Esophagus muscularis mucosa (tissue), 4 donors: Measurements from ENCODE around the gene RAB11A.

Source experiments
- EP300 ChIP-seq: sonication (generic); formaldehyde crosslinking; IDR thresholded peaks from one replicate; pipeline ENCODE4 v1.6.1; 2017; ENCODE audit warnings: antibody characterized with exemption
- POLR2A ChIP-seq: fragments of 450-650 bp; IDR thresholded peaks from one replicate; pipeline ENCODE4 v1.6.1; 2017; ENCODE audit warnings: antibody characterized with exemption, moderate library complexity, mild to moderate bottlenecking, low read depth
- TF ChIP-seq, protein P1 (sequence below), 3 experiments: fragments of 200-600 bp in 2 of 3; fragments of 450-650 bp in 1 of 3; sonication (generic) in 2 of 3; IDR thresholded peaks; one replicate each; pipeline ENCODE4 v1.5.1; 2017 to 2019; ENCODE audit warnings: antibody characterized with exemption in 3 of 3, mild to moderate bottlenecking in 2 of 3, moderate library complexity in 1 of 3

DNA sequence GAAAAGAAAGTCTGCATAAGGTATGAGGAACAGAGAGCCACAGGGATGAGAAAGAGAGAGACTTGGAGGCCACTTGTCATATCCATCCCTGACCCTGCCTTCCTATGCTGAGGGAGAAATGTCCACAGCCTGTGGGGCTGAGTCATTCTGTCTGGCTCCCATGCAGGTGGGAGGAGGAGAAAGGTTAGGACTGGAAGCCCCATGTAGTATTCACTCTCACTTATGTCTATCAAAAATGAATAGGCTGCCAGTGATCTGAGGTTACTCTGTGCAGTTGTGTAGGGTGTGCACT lies 71.3 kb downstream of the RAB11A start:
- TF ChIP-seq, protein P1, sequence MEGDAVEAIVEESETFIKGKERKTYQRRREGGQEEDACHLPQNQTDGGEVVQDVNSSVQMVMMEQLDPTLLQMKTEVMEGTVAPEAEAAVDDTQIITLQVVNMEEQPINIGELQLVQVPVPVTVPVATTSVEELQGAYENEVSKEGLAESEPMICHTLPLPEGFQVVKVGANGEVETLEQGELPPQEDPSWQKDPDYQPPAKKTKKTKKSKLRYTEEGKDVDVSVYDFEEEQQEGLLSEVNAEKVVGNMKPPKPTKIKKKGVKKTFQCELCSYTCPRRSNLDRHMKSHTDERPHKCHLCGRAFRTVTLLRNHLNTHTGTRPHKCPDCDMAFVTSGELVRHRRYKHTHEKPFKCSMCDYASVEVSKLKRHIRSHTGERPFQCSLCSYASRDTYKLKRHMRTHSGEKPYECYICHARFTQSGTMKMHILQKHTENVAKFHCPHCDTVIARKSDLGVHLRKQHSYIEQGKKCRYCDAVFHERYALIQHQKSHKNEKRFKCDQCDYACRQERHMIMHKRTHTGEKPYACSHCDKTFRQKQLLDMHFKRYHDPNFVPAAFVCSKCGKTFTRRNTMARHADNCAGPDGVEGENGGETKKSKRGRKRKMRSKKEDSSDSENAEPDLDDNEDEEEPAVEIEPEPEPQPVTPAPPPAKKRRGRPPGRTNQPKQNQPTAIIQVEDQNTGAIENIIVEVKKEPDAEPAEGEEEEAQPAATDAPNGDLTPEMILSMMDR (IDR thresholded peaks at IDR 0.05), result no peak
- TF ChIP-seq POLR2A, result no peak
- TF ChIP-seq EP300, result no peak
